HepG2 (cell line): ENCODE measurements around the gene C18orf54. TPM values are rescaled to one million over a fixed set of nuclear protein-coding genes. Genes with fewer than 3 reads are reported as not detected.

Experiments
- ATAC-seq: fragments of 200-7000 bp; cut with Tn5 transposase; 3 replicates; pipeline ENCODE4 v1.9.1; 2020; ENCODE audit warnings: mild to moderate bottlenecking, moderate library complexity
- BruUV-seq: library from RNA; stranded (reverse); fragments of 400-500 nt; replicated peaks from 2 replicates; lab custom pipeline; 2021; lab: Mats Ljungman, UMichigan
- CTCF ChIA-PET: fragments of 300-600 bp; formaldehyde crosslinking; extraction: SDS; loops from one replicate; lab custom pipeline; 2021; ENCODE audit warnings: low total read pairs, inconsistent platforms, low intra/inter-chr PET ratio; lab: Yijun Ruan, JAX
- POLR2A ChIA-PET: fragments of 350-600 bp; sonication (Branson Sonifier 250); formaldehyde crosslinking; loops from one replicate; lab custom pipeline; 2020; ENCODE audit warnings: antibody characterized with exemption, inconsistent platforms; lab: Yijun Ruan, JAX
- DNase-seq: peaks from one replicate; pipeline ENCODE4 v3.0.0-alpha.2; 2015; ENCODE audit warnings: low spot score
- FAIRE-seq: peaks from 3 replicates; lab custom pipeline; 2011; peaks lifted over from hg19 to GRCh38; lab: Jason Lieb, UNC
- H2AFZ ChIP-seq: one replicate; pipeline ENCODE4 v1.6.1; 2011; ENCODE audit warnings: low read length, inconsistent platforms
- H3K27ac ChIP-seq: fragments of 300-600 bp; 3 replicates; pipeline ENCODE4 v1.8.0; 2011; ENCODE audit warnings: mixed run types, mild to moderate bottlenecking, mixed read lengths, low read length, inconsistent platforms; ENCODE audit not compliant: insufficient read depth; ENCODE audit errors: extremely low read length
- H3K27me3 ChIP-seq, 2 experiments: fragments of 200-600 bp in 1 of 2; 2 replicates in 1 of 2; 3 replicates in 1 of 2; pipeline versions ENCODE4 v1.6.0 to v1.8.0; 2011; ENCODE audit warnings: low read length in 2 of 2, mild to moderate bottlenecking in 2 of 2, moderate library complexity in 2 of 2, inconsistent platforms in 1 of 2; ENCODE audit not compliant: insufficient read depth in 2 of 2, control insufficient read depth in 1 of 2
- H3K36me3 ChIP-seq, 2 experiments: fragments of 200-600 bp in 1 of 2; replicated peaks in 1 of 2; 2 replicates in 1 of 2; 3 replicates in 1 of 2; pipeline versions ENCODE4 v1.5.1 to v1.8.0; 2011; ENCODE audit warnings: low read length in 2 of 2, inconsistent platforms in 1 of 2; ENCODE audit not compliant: insufficient read depth in 2 of 2, control insufficient read depth in 1 of 2
- H3K4me1 ChIP-seq: 2 replicates; pipeline ENCODE4 v1.5.1; 2012; ENCODE audit warnings: low read length, inconsistent platforms; ENCODE audit not compliant: insufficient read depth
- H3K4me2 ChIP-seq: 2 replicates; pipeline ENCODE4 v1.6.0; 2011; ENCODE audit warnings: low read depth, low read length, inconsistent platforms
- H3K4me3 ChIP-seq, 3 experiments: fragments of 200-600 bp in 1 of 3; sonication (generic), shearing (Covaris generic) in 1 of 3; replicated peaks in 1 of 3; 2 replicates each; pipeline ENCODE4 v1.5.1; 2011 to 2016; ENCODE audit warnings: low read length in 3 of 3, inconsistent platforms in 2 of 3, low read depth in 2 of 3, mild to moderate bottlenecking in 2 of 3, control low read depth in 1 of 3, mixed read lengths in 1 of 3; ENCODE audit not compliant: insufficient read depth in 1 of 3
- H3K79me2 ChIP-seq: one replicate; pipeline ENCODE4 v1.6.1; 2011; ENCODE audit warnings: low read length, inconsistent platforms; ENCODE audit not compliant: insufficient read depth
- H3K9ac ChIP-seq: 2 replicates; pipeline ENCODE4 v1.6.0; 2011; ENCODE audit warnings: mild to moderate bottlenecking, low read depth, low read length, inconsistent platforms; ENCODE audit not compliant: insufficient read depth
- H3K9me3 ChIP-seq: 2 replicates; pipeline ENCODE4 v1.5.1; 2012; ENCODE audit warnings: mild to moderate bottlenecking, low read length
- H4K20me1 ChIP-seq: 2 replicates; pipeline ENCODE4 v1.6.0; 2011; ENCODE audit warnings: inconsistent platforms, mild to moderate bottlenecking, low read length, moderate library complexity; ENCODE audit not compliant: insufficient read depth
- ELF1 ChIP-seq: sonication (generic); formaldehyde crosslinking; IDR thresholded peaks from 2 replicates; pipeline ENCODE4 v1.4.0; 2020; ENCODE audit warnings: missing genetic modification reagents
- MTA3 ChIP-seq: sonication (generic); formaldehyde crosslinking; IDR thresholded peaks from 2 replicates; pipeline ENCODE4 v1.4.0; 2020; ENCODE audit warnings: missing genetic modification reagents
- THYN1 ChIP-seq: sonication (generic); formaldehyde crosslinking; IDR thresholded peaks from 2 replicates; pipeline ENCODE4 v1.8.1; 2023; ENCODE audit warnings: low read depth, mild to moderate bottlenecking, moderate library complexity, missing genetic modification reagents, borderline replicate concordance
- ZFP82 ChIP-seq: sonication (generic); formaldehyde crosslinking; IDR thresholded peaks from 2 replicates; pipeline ENCODE4 v1.5.1; 2020; ENCODE audit warnings: mild to moderate bottlenecking, missing genetic modification reagents, borderline replicate concordance
- ZNF383 ChIP-seq: sonication (generic); formaldehyde crosslinking; IDR thresholded peaks from 2 replicates; pipeline ENCODE4 v1.4.0; 2020; ENCODE audit warnings: missing genetic modification reagents, mild to moderate bottlenecking, borderline replicate concordance
- ZUFSP ChIP-seq: sonication (generic); formaldehyde crosslinking; IDR thresholded peaks from 2 replicates; pipeline ENCODE4 v1.9.0; 2021; ENCODE audit warnings: missing genetic modification reagents, mild to moderate bottlenecking, borderline replicate concordance
- WGBS: methylation state at CpG from one replicate; pipeline ENCODE4 v1.1.6; 2017; ENCODE audit warnings: low lambda C conversion rate; 5-methylcytosine and 5-hydroxymethylcytosine counted together
- in situ Hi-C: cut with HindIII; loops from 2 replicates; pipeline ENCODE4 v1.10.0; 2017; ENCODE audit warnings: low pct_unique_long_range_greater_than_20kb; ENCODE audit not compliant: extremely low pct_ligation_motif_present
- intact Hi-C: fragments of 100-400 bp; cut with micrococcal nuclease; formaldehyde crosslinking; loops from one replicate; pipeline ENCODE4 v1.10.0; 2022; ENCODE audit not compliant: unreplicated experiment
- polyA plus RNA-seq, 8 experiments: library from polyadenylated mRNA; depleted of rRNA in 3 of 8; stranded (reverse) in 7 of 8; unstranded in 1 of 8; fragments of >200 nt; fragmentation: Illumina TruSeq in 4 of 8; extraction: Trizol in 4 of 8; gene quantifications; 2 replicates each; pipeline versions ENCODE4 v1.2.1 to v1.2.3, GENCODE V29; 2011 to 2016; ENCODE audit warnings: low read depth in 4 of 8, missing spikeins in 1 of 8, mixed read lengths in 1 of 8; ENCODE audit not compliant: insufficient read depth in 1 of 8
- total RNA-seq, 5 experiments: library from RNA; depleted of rRNA; stranded (reverse); fragments of >200 nt; fragmentation: Illumina TruSeq; extraction: Trizol; gene quantifications; 2 replicates each; pipeline ENCODE4 v1.2.3, GENCODE V29; 2016; ENCODE audit warnings: low read depth in 1 of 5
- TF ChIP-seq, protein P1 (sequence below): sonication (generic); formaldehyde crosslinking; IDR thresholded peaks from 2 replicates; pipeline ENCODE4 v1.4.0; 2020; ENCODE audit warnings: missing genetic modification reagents
- TF ChIP-seq, protein P2 (sequence below): sonication (generic); formaldehyde crosslinking; IDR thresholded peaks from 2 replicates; pipeline ENCODE4 v1.4.0; 2020; ENCODE audit warnings: mild to moderate bottlenecking, low read depth, missing genetic modification reagents

C18orf54 gene
- total and polyA plus RNA-seq, 2 of the 13 experiments (the other 11 are each of a cell fraction or from before 2014, with no cell fraction given), result 1.8 to 2.5 TPM

GRCh38 chr18:54323970-54324369 is 33.7 kb upstream of the C18orf54 start:
- BruUV-seq, result no TSS peak
- no peak for TF ChIP-seq ELF1

GRCh38 chr18:54327818-54328217 is 29.9 kb upstream of the C18orf54 start:
- Histone ChIP-seq H3K9me3 (no peaks in the 10 kb centered on the region), H3K79me2 (no peaks in the 10 kb centered on the region), H3K27ac (no peak overlapping the region), H4K20me1 (no peaks in the 10 kb centered on the region), H2AFZ (no peak overlapping the region), H3K36me3 (no peaks in the 10 kb centered on the region), H3K4me3 (no peak overlapping the region), H3K9ac (no peak overlapping the region), H3K27me3 (0 out of 5 replicates have a peak, but pooled peaks cover 0 to 6% of the 10 kb centered on the region in 2 experiments), H3K4me1 (peaks cover 7% of the 10 kb centered on the region; the same call in 1 of the 2 replicates), H3K4me2 (no peak overlapping the region)
- POLR2A ChIA-PET, result no interaction called here
- ATAC-seq (no peak), DNase-seq (no peak), FAIRE-seq (no peak)
- CTCF ChIA-PET, result no interaction called here
- intact Hi-C loops, result no loop called here
- no TSS peak for BruUV-seq
- in situ Hi-C loops, result no loop called here
- 16% methylated on average over 4 of the region's 4 CpGs for WGBS
- TF ChIP-seq ZFP82 (CRISPR knock-in tag) (no peak), THYN1 (CRISPR knock-in tag) (no peak), ZUFSP (CRISPR knock-in tag) (no peak), ZNF383 (CRISPR knock-in tag) (no peak), MTA3 (no peak)
- TF ChIP-seq, protein P1, sequence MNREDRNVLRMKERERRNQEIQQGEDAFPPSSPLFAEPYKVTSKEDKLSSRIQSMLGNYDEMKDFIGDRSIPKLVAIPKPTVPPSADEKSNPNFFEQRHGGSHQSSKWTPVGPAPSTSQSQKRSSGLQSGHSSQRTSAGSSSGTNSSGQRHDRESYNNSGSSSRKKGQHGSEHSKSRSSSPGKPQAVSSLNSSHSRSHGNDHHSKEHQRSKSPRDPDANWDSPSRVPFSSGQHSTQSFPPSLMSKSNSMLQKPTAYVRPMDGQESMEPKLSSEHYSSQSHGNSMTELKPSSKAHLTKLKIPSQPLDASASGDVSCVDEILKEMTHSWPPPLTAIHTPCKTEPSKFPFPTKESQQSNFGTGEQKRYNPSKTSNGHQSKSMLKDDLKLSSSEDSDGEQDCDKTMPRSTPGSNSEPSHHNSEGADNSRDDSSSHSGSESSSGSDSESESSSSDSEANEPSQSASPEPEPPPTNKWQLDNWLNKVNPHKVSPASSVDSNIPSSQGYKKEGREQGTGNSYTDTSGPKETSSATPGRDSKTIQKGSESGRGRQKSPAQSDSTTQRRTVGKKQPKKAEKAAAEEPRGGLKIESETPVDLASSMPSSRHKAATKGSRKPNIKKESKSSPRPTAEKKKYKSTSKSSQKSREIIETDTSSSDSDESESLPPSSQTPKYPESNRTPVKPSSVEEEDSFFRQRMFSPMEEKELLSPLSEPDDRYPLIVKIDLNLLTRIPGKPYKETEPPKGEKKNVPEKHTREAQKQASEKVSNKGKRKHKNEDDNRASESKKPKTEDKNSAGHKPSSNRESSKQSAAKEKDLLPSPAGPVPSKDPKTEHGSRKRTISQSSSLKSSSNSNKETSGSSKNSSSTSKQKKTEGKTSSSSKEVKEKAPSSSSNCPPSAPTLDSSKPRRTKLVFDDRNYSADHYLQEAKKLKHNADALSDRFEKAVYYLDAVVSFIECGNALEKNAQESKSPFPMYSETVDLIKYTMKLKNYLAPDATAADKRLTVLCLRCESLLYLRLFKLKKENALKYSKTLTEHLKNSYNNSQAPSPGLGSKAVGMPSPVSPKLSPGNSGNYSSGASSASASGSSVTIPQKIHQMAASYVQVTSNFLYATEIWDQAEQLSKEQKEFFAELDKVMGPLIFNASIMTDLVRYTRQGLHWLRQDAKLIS, result no peak
- TF ChIP-seq, protein P2, sequence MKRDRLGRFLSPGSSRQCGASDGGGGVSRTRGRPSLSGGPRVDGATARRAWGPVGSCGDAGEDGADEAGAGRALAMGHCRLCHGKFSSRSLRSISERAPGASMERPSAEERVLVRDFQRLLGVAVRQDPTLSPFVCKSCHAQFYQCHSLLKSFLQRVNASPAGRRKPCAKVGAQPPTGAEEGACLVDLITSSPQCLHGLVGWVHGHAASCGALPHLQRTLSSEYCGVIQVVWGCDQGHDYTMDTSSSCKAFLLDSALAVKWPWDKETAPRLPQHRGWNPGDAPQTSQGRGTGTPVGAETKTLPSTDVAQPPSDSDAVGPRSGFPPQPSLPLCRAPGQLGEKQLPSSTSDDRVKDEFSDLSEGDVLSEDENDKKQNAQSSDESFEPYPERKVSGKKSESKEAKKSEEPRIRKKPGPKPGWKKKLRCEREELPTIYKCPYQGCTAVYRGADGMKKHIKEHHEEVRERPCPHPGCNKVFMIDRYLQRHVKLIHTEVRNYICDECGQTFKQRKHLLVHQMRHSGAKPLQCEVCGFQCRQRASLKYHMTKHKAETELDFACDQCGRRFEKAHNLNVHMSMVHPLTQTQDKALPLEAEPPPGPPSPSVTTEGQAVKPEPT (CRISPR knock-in tag), result no peak

More at GRCh38 chr18:54323970-54324369, 33.7 kb upstream of the C18orf54 start:
- Histone ChIP-seq H3K9ac (no peak overlapping the region), H3K9me3 (no peaks in the 10 kb centered on the region), H3K79me2 (no peaks in the 10 kb centered on the region), H4K20me1 (no peaks in the 10 kb centered on the region), H3K4me3 (no peak overlapping the region), H3K27me3 (0 out of 5 replicates have a peak, but pooled peaks cover 0 to 6% of the 10 kb centered on the region in 2 experiments), H3K36me3 (no peaks in the 10 kb centered on the region), H3K27ac (no peak overlapping the region), H2AFZ (no peak overlapping the region), H3K4me2 (no peak overlapping the region), H3K4me1 (no peaks in the 10 kb centered on the region)
- intact Hi-C loops, result no loop called here
- WGBS, result 0% methylated on average over 2 of the region's 2 CpGs
- ChIA-PET CTCF (no interaction called here), POLR2A (no interaction called here)
- in situ Hi-C loops, result no loop called here
- no peak for ATAC-seq
- DNase-seq, result no peak
- no peak for FAIRE-seq
